HG02642 (cell line): ENCODE results near the gene FSCB.
"Not testable (repeated sequence)": the region's sequence is repeated elsewhere in the genome, so short reads cannot be mapped to it uniquely, and the experiment has no call there.

Experiments used
- ATAC-seq: cut with Tn5 transposase; IDR thresholded peaks from one replicate; pipeline ENCODE4 v1.9.1; 2021; ENCODE audit warnings: mild to moderate bottlenecking; ENCODE audit not compliant: unreplicated experiment, poor library complexity

Gene FSCB

GRCh38 chr14:44507183-44507582 is at the start of gene FSCB:
Gene FSCB, minus strand, starts transcription at chr14:44507283. Its CDS starts 296 bp downstream, at chr14:44506987.
- ATAC-seq = no peak

GRCh38 chr14:44531658-44532057 is 24.6 kb upstream of the FSCB start:
- ATAC-seq = no peak

- no peak for ATAC-seq
These were observed 23.4 kb upstream of the FSCB start for GRCh38 chr14:44530475-44530874.

- ATAC-seq = no peak
These were observed 21.9 kb upstream of the FSCB start for GRCh38 chr14:44529026-44529425.

GRCh38 chr14:44528180-44528579 is 21.1 kb upstream of the FSCB start:
- no peak for ATAC-seq

- no peak for ATAC-seq
These were observed 18.2 kb upstream of the FSCB start for GRCh38 chr14:44525237-44525636.

- ATAC-seq = not testable (repeated sequence)
These were observed 8.6 kb upstream of the FSCB start for GRCh38 chr14:44515668-44516067.

- no peak for ATAC-seq
These were observed 1.8 kb upstream of the FSCB start for GRCh38 chr14:44508834-44509233.

- ATAC-seq = no peak
These were observed 1.5 kb downstream of the FSCB start for GRCh38 chr14:44505588-44505987.

- ATAC-seq = peak; percentile 54
These were observed 9.9 kb downstream of the FSCB start for GRCh38 chr14:44497148-44497547.

GRCh38 chr14:44494137-44494536 is 12.9 kb downstream of the FSCB start:
- ATAC-seq = no peak

GRCh38 chr14:44490966-44491365 is 16.1 kb downstream of the FSCB start:
- no peak for ATAC-seq

GRCh38 chr14:44477953-44478352 is 29.1 kb downstream of the FSCB start:
- no peak for ATAC-seq

GRCh38 chr14:44468771-44469170 is 38.3 kb downstream of the FSCB start:
- no peak for ATAC-seq

GRCh38 chr14:44463356-44464004 is 43.6 kb downstream of the FSCB start:
- ATAC-seq = no peak

- ATAC-seq = no peak
These were observed 44.7 kb downstream of the FSCB start for GRCh38 chr14:44462381-44462780.

- no peak for ATAC-seq
These were observed 45.3 kb downstream of the FSCB start for GRCh38 chr14:44461811-44462210.
